ENCODE data around the gene CETN3. TPM values are rescaled to one million over a fixed set of nuclear protein-coding genes. Genes with fewer than 3 reads are reported as not detected.
A peak's percentile ranks its signal among the peaks of the same experiment; 100 is the strongest.

Gene CETN3
- total RNA-seq, 2 donors from 2014 or later, result 10.1 to 12.2 TPM

DNA sequence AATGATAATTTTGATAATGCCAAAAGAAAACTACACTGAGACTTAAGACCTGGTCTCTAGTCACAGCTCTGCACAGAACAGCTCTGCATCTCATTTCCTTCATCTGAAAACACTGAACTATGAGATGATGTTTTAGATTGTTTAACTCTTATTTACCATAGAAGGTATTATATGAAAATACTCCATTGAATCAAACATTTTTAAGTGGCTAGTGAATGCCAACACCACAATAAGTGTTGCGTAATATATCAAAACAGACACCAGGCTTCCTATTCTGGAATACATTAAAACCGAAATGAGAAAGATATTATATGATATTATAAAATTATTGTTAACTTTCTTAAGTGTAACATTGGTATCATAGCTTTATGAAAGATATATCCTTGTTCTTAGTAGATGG lies 14.6 kb downstream of the CETN3 start:
- DNase-seq (ENCODE audit: low spot score), result no peak
- ATAC-seq (ENCODE audit: insufficient number of reproducible peaks, low FRiP score, low read depth), result no peak
- Histone ChIP-seq H3K9me3 (no peaks in the 10 kb centered on the region), H3K36me3 (peaks cover 6% of the 10 kb centered on the region), H3K4me3 (no peak overlapping the region), H3K27me3 (replicated peaks; ENCODE audit: insufficient read depth) (no peaks in the 10 kb centered on the region), H3K4me1 (ENCODE audit: control insufficient read depth in 1 of 2, low read depth in 2 of 2) (no peaks in the 10 kb centered on the region), H3K27ac (no peak overlapping the region)
- TF ChIP-seq CTCF (IDR thresholded peaks at IDR 0.05), result no peak

GRCh38 chr5:90390928-90391327 lies 18.6 kb downstream of the CETN3 start:
- Histone ChIP-seq H3K36me3 (no peaks in the 10 kb centered on the region), H3K27me3 (replicated peaks; ENCODE audit: insufficient read depth) (no peaks in the 10 kb centered on the region), H3K9me3 (no peaks in the 10 kb centered on the region), H3K27ac (no peak overlapping the region), H3K4me1 (ENCODE audit: control insufficient read depth in 1 of 2, low read depth in 2 of 2) (no peaks in the 10 kb centered on the region), H3K4me3 (no peak overlapping the region)
- DNase-seq (ENCODE audit: low spot score) (no peak), ATAC-seq (ENCODE audit: insufficient number of reproducible peaks, low FRiP score, low read depth) (no peak)
- no peak for TF ChIP-seq CTCF (IDR thresholded peaks at IDR 0.05)

DNA sequence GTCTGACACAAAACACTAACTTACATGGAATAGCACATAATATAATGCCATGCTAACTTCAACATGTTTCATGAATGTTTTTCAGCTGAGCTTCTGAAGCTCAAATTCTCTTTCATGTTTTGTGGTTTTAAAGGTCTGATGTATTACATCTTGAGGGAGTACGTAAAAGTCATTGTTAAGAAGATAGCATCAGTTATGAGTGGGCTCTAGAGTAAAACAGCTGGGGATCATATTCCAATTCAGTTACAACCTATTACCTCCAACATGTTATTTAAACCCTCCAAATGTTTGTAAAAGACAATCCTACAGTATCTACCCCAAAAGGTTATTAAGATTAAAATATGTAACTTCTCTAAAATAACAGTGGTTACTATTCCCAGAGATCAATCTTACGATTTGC lies 19.2 kb downstream of the CETN3 start:
- Histone ChIP-seq H3K27me3 (replicated peaks; ENCODE audit: insufficient read depth) (no peaks in the 10 kb centered on the region), H3K4me1 (ENCODE audit: control insufficient read depth in 1 of 2, low read depth in 2 of 2) (no peaks in the 10 kb centered on the region), H3K27ac (no peak overlapping the region), H3K9me3 (no peaks in the 10 kb centered on the region), H3K4me3 (no peak overlapping the region), H3K36me3 (no peaks in the 10 kb centered on the region)
- DNase-seq (ENCODE audit: low spot score), result no peak
- no peak for TF ChIP-seq CTCF (IDR thresholded peaks at IDR 0.05)
- ATAC-seq (ENCODE audit: insufficient number of reproducible peaks, low FRiP score, low read depth), result no peak

- no peak for TF ChIP-seq CTCF (IDR thresholded peaks at IDR 0.05)
- Histone ChIP-seq H3K36me3 (no peaks in the 10 kb centered on the region), H3K9me3 (no peaks in the 10 kb centered on the region), H3K27ac (no peak overlapping the region), H3K4me3 (no peak overlapping the region), H3K4me1 (ENCODE audit: control insufficient read depth in 1 of 2, low read depth in 2 of 2) (no peaks in the 10 kb centered on the region), H3K27me3 (replicated peaks; ENCODE audit: insufficient read depth) (no peaks in the 10 kb centered on the region)
- no peak for DNase-seq (ENCODE audit: low spot score)
- no peak for ATAC-seq (ENCODE audit: insufficient number of reproducible peaks, low FRiP score, low read depth)
Measured at GRCh38 chr5:90387508-90387907, 22.0 kb downstream of the CETN3 start.

DNA sequence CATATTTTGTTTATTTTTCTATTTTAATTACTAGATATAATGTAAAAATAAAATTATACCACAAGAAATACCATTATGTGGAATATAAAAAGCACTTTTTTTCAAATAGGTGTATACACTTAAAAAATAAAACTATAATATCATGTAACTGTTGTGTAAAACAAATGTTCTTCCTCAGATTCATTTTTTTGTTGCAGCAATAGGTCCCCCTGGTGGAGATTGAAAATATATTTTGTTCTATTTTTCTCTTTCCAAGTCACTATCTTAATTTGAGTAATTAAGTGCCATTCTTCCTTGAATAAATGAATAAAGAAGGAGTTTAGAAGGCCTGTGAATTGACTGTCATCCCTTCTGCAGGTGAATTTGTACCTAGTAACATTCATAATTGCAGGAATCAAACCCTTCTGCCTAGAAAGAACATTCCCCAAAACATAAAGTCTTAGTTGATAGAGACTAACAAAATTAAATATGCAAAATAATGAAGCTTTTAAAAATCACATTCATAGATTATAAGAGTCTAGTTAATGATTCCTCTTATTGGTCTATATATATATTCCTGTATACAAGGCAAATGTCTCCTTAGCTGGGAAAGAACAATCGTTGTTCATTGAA lies 23.4 kb downstream of the CETN3 start:
- H3K36me3 ChIP-seq, result no peaks in the 10 kb centered on the region
- peak; percentile 59 for TF ChIP-seq CTCF (IDR thresholded peaks at IDR 0.05)
- no peaks in the 10 kb centered on the region for H3K4me1 ChIP-seq (ENCODE audit: control insufficient read depth in 1 of 2, low read depth in 2 of 2)
- no peak for ATAC-seq (ENCODE audit: insufficient number of reproducible peaks, low FRiP score, low read depth)
- H3K4me3 ChIP-seq, result no peak overlapping the region
- H3K27me3 ChIP-seq (replicated peaks; ENCODE audit: insufficient read depth), result no peaks in the 10 kb centered on the region
- H3K9me3 ChIP-seq, result no peaks in the 10 kb centered on the region
- no peak overlapping the region for H3K27ac ChIP-seq
- no peak for DNase-seq (ENCODE audit: low spot score)

Data from thoracic aorta (tissue), 2 donors.